ENCODE measurements around the gene PRM1.

DNA sequence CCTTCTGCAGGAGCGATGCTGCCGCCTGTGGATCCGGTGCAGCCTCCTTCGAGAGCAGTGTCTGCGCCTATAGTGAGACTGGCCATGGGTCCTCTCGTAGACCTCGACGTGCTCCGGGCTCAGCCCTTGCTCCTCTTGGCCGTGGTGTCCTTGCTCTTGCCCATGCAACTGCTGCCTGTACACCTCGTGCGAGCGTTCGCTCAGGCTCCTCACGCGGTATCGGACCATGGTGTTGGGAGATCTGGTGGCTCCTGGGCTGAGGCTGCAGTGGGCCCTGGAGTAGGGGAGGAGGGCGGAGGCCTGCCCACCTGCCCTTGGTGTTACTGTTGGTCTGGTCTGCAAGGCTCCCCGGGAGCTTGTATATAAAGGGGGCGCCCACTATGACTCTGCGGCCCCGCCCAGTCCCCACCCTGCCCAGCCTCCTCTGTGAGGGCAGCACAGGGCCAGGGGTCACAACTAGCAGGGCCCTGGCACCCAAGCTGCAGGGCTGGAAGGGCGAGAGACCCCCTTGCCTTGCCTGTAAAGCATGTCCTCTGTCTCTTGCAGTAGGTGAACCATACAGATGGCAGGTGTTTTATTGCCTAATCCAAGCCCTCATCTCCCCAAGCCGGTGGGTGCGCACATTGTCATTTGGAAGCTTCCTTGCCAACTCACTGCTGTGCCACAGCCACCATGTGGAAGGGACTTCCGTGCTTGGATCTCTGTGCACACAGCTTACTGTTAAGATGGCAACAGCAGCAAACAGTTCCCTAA is 4.8 kb downstream of the PRM1 start, which contains the start of gene PRM2:
- TF ChIP-seq, protein P1, sequence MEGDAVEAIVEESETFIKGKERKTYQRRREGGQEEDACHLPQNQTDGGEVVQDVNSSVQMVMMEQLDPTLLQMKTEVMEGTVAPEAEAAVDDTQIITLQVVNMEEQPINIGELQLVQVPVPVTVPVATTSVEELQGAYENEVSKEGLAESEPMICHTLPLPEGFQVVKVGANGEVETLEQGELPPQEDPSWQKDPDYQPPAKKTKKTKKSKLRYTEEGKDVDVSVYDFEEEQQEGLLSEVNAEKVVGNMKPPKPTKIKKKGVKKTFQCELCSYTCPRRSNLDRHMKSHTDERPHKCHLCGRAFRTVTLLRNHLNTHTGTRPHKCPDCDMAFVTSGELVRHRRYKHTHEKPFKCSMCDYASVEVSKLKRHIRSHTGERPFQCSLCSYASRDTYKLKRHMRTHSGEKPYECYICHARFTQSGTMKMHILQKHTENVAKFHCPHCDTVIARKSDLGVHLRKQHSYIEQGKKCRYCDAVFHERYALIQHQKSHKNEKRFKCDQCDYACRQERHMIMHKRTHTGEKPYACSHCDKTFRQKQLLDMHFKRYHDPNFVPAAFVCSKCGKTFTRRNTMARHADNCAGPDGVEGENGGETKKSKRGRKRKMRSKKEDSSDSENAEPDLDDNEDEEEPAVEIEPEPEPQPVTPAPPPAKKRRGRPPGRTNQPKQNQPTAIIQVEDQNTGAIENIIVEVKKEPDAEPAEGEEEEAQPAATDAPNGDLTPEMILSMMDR (IDR thresholded peaks at IDR 0.05): no peak
- no peak for TF ChIP-seq POLR2AphosphoS5 (IDR thresholded peaks at IDR 0.05)
- no peak for TF ChIP-seq POLR2A (IDR thresholded peaks at IDR 0.05)
- no peak for TF ChIP-seq EP300 (IDR thresholded peaks at IDR 0.05)

Data from suprapubic skin (tissue), 4 donors.